Ammon's horn (tissue), 1 donor: ENCODE measurements around the gene UBE2E1.
"Not testable (repeated sequence)": the region's sequence is repeated elsewhere in the genome, so short reads cannot be mapped to it uniquely, and the experiment has no call there.

Experiments used
- DNase-seq: peaks from one replicate; pipeline ENCODE4 v3.0.0-alpha.2; 2016; ENCODE audit warnings: low spot score

UBE2E1 gene

GRCh38 chr3:23879485-23879884 is 73.7 kb downstream of the UBE2E1 start:
- no peak for DNase-seq

GRCh38 chr3:23880703-23881339 is 75.1 kb downstream of the UBE2E1 start:
- DNase-seq = no peak

- not testable (repeated sequence) for DNase-seq
These were observed 76.2 kb downstream of the UBE2E1 start for GRCh38 chr3:23881993-23882392.

GRCh38 chr3:23882487-23882918 is 76.7 kb downstream of the UBE2E1 start:
- no peak for DNase-seq

- DNase-seq = no peak
These were observed 78.7 kb downstream of the UBE2E1 start for GRCh38 chr3:23884481-23884880.

- no peak for DNase-seq
These were observed 79.5 kb downstream of the UBE2E1 start for GRCh38 chr3:23885210-23885609.

GRCh38 chr3:23886311-23886710 is 80.6 kb downstream of the UBE2E1 start:
- no peak for DNase-seq

- peak; percentile 40 for DNase-seq
These were observed 83.0 kb downstream of the UBE2E1 start for GRCh38 chr3:23888617-23889228.

GRCh38 chr3:23889386-23889785 is 83.6 kb downstream of the UBE2E1 start:
- no peak for DNase-seq

- no peak for DNase-seq
These were observed 84.2 kb downstream of the UBE2E1 start for GRCh38 chr3:23889950-23890349.

- DNase-seq = no peak
These were observed 88.7 kb downstream of the UBE2E1 start for GRCh38 chr3:23894254-23895061.

- no peak for DNase-seq
These were observed 89.4 kb downstream of the UBE2E1 start for GRCh38 chr3:23895181-23895580.

GRCh38 chr3:23900744-23901143 is 95.0 kb downstream of the UBE2E1 start:
- no peak for DNase-seq

- DNase-seq = no peak
These were observed 98.8 kb downstream of the UBE2E1 start for GRCh38 chr3:23904545-23904944.

GRCh38 chr3:23909341-23909740 is 103.6 kb downstream of the UBE2E1 start:
- DNase-seq = no peak

- no peak for DNase-seq
These were observed 105.6 kb downstream of the UBE2E1 start for GRCh38 chr3:23911397-23911796.

- not testable (repeated sequence) for DNase-seq
These were observed 106.6 kb downstream of the UBE2E1 start for GRCh38 chr3:23912335-23912734.

GRCh38 chr3:23913182-23913581 is 107.4 kb downstream of the UBE2E1 start:
- no peak for DNase-seq

GRCh38 chr3:23913873-23914743 is 108.4 kb downstream of the UBE2E1 start:
- DNase-seq = no peak

- DNase-seq = peak; percentile 59
These were observed 109.9 kb downstream of the UBE2E1 start for GRCh38 chr3:23915537-23916108.

- DNase-seq = no peak
These were observed 110.6 kb downstream of the UBE2E1 start for GRCh38 chr3:23916152-23916885.
